Caco-2 (cell line): ENCODE data around the gene TTC23. TPM values are rescaled to one million over a fixed set of nuclear protein-coding genes. Genes with fewer than 3 reads are reported as not detected.

Source experiments
- BruUV-seq: library from RNA; stranded (reverse); fragments of 400-500 nt; replicated peaks from 2 replicates; lab custom pipeline; 2021; lab: Mats Ljungman, UMichigan
- CTCF ChIA-PET: fragments of 300-600 bp; sonication (Branson Sonifier 250); formaldehyde crosslinking; loops from one replicate; lab custom pipeline; 2022; ENCODE audit warnings: antibody characterized with exemption; lab: Charles Lee
- POLR2A ChIA-PET: fragments of 300-600 bp; sonication (Branson Sonifier 250); formaldehyde crosslinking; loops from one replicate; lab custom pipeline; 2022; ENCODE audit warnings: antibody characterized with exemption; lab: Charles Lee
- DNase-seq, 2 experiments: peaks; one replicate each; pipeline versions ENCODE4 v3.0.0 to v3.0.0-alpha.2; 2020 to 2022
- H3K27me3 ChIP-seq: replicated peaks from 2 replicates; pipeline ENCODE4 v1.6.0; 2011; ENCODE audit warnings: low read length; ENCODE audit not compliant: control insufficient read depth, insufficient read depth
- H3K36me3 ChIP-seq: 2 replicates; pipeline ENCODE4 v1.5.1; 2011; ENCODE audit warnings: low read length; ENCODE audit not compliant: control insufficient read depth, insufficient read depth
- H3K4me1 ChIP-seq: fragments of 250-450 bp; sonication (Bioruptor Pico); 2 replicates; pipeline ENCODE4 v1.5.1; 2020; ENCODE audit warnings: mild to moderate bottlenecking
- H3K4me3 ChIP-seq: 2 replicates; pipeline ENCODE4 v1.5.1; 2011; ENCODE audit warnings: low read depth, mild to moderate bottlenecking, control low read depth, low read length
- H3K9me3 ChIP-seq: fragments of 250-450 bp; sonication (Bioruptor Pico); 2 replicates; pipeline ENCODE4 v1.5.1; 2020; ENCODE audit warnings: mild to moderate bottlenecking, moderate library complexity
- H3K27ac Mint-ChIP-seq: one replicate; pipeline ENCODE4 v1.8.0; 2022; ENCODE audit warnings: mixed read lengths; ENCODE audit not compliant: unreplicated experiment
- H3K27me3 Mint-ChIP-seq: one replicate; pipeline ENCODE4 v1.8.0; 2022; ENCODE audit warnings: mixed read lengths; ENCODE audit not compliant: insufficient read depth, unreplicated experiment
- H3K36me3 Mint-ChIP-seq: one replicate; pipeline ENCODE4 v1.8.0; 2022; ENCODE audit warnings: mild to moderate bottlenecking, mixed read lengths; ENCODE audit not compliant: insufficient read depth, unreplicated experiment
- H3K4me1 Mint-ChIP-seq: one replicate; pipeline ENCODE4 v1.8.0; 2022; ENCODE audit warnings: low read depth, mixed read lengths; ENCODE audit not compliant: unreplicated experiment
- H3K4me3 Mint-ChIP-seq: one replicate; pipeline ENCODE4 v1.8.0; 2022; ENCODE audit warnings: mild to moderate bottlenecking, moderate library complexity, mixed read lengths; ENCODE audit not compliant: unreplicated experiment
- H3K9me3 Mint-ChIP-seq: one replicate; pipeline ENCODE4 v1.8.0; 2022; ENCODE audit warnings: mixed read lengths; ENCODE audit not compliant: unreplicated experiment
- CTCF ChIP-seq, 2 experiments: fragments of 200-600 bp in 1 of 2; IDR thresholded peaks; 1 replicate in 1 of 2; 2 replicates in 1 of 2; pipeline versions ENCODE4 v1.5.1 to v1.8.0; 2011 to 2022; ENCODE audit warnings: antibody characterized with exemption in 1 of 2, control low read depth in 1 of 2, inconsistent platforms in 1 of 2, low read depth in 1 of 2, low read length in 1 of 2, mild to moderate bottlenecking in 1 of 2, moderate library complexity in 1 of 2; ENCODE audit not compliant: insufficient read depth in 1 of 2, severe bottlenecking in 1 of 2, unreplicated experiment in 1 of 2
- intact Hi-C: fragments of 100-400 bp; cut with micrococcal nuclease; formaldehyde crosslinking; loops from one replicate; pipeline ENCODE4 v1.10.0; 2022; ENCODE audit not compliant: unreplicated experiment
- total RNA-seq: library from RNA; stranded (reverse); gene quantifications from 2 replicates; pipeline ENCODE4 v1.2.3, GENCODE V29; 2022

Gene TTC23
- total RNA-seq, 1 experiment from 2014 or later = 10.8 TPM

GRCh38 chr15:99291643-99292042 is 42.3 kb upstream of the TTC23 start:
- no peak for DNase-seq
- BruUV-seq = no TSS peak

GRCh38 chr15:99283717-99284116 is 34.3 kb upstream of the TTC23 start:
- no peaks in the 10 kb centered on the region for H3K9me3 ChIP-seq
- no peak overlapping the region for H3K4me3 ChIP-seq
- BruUV-seq = no TSS peak
- no peak for DNase-seq
- H3K36me3 Mint-ChIP-seq = no peaks in the 10 kb centered on the region
- no peak overlapping the region for H3K4me3 Mint-ChIP-seq
- CTCF ChIA-PET = no interaction called here
- no peaks in the 10 kb centered on the region for H3K4me1 Mint-ChIP-seq
- H3K27ac Mint-ChIP-seq = no peak overlapping the region
- H3K4me1 ChIP-seq = no peaks in the 10 kb centered on the region
- intact Hi-C loops = no loop called here
- H3K36me3 ChIP-seq = no peaks in the 10 kb centered on the region
- H3K27me3 Mint-ChIP-seq = no peaks in the 10 kb centered on the region
- POLR2A ChIA-PET = no interaction called here
- TF ChIP-seq CTCF (IDR thresholded peaks at IDR 0.05; ENCODE audit: insufficient read depth in 1 of 2, low read depth in 1 of 2, low read length in 1 of 2, severe bottlenecking in 1 of 2, unreplicated experiment in 1 of 2) = no peak
- H3K9me3 Mint-ChIP-seq = no peaks in the 10 kb centered on the region
- no peaks in the 10 kb centered on the region for H3K27me3 ChIP-seq

More at GRCh38 chr15:99291643-99292042, 42.3 kb upstream of the TTC23 start:
- intact Hi-C loops = no loop called here
- no peaks in the 10 kb centered on the region for H3K4me1 Mint-ChIP-seq
- Histone ChIP-seq H3K27me3 (no peaks in the 10 kb centered on the region), H3K4me1 (no peaks in the 10 kb centered on the region), H3K36me3 (no peaks in the 10 kb centered on the region; the same call in 1 of the 2 replicates), H3K9me3 (no peaks in the 10 kb centered on the region), H3K4me3 (no peak overlapping the region)
- H3K36me3 Mint-ChIP-seq = no peaks in the 10 kb centered on the region
- no peaks in the 10 kb centered on the region for H3K27me3 Mint-ChIP-seq
- no peak overlapping the region for H3K27ac Mint-ChIP-seq
- ChIA-PET POLR2A (no interaction called here), CTCF (no interaction called here)
- H3K4me3 Mint-ChIP-seq = no peak overlapping the region
- H3K9me3 Mint-ChIP-seq = peaks cover 17% of the 10 kb centered on the region
- TF ChIP-seq CTCF (IDR thresholded peaks at IDR 0.05; ENCODE audit: insufficient read depth in 1 of 2, low read depth in 1 of 2, low read length in 1 of 2, severe bottlenecking in 1 of 2, unreplicated experiment in 1 of 2) = no peak

- Histone ChIP-seq H3K4me1 (no peaks in the 10 kb centered on the region), H3K36me3 (no peaks in the 10 kb centered on the region), H3K27me3 (no peaks in the 10 kb centered on the region), H3K4me3 (no peak overlapping the region), H3K9me3 (no peaks in the 10 kb centered on the region)
- no peaks in the 10 kb centered on the region for H3K36me3 Mint-ChIP-seq
- intact Hi-C loops = no loop called here
- no peaks in the 10 kb centered on the region for H3K27me3 Mint-ChIP-seq
- no peak overlapping the region for H3K4me3 Mint-ChIP-seq
- TF ChIP-seq CTCF (IDR thresholded peaks at IDR 0.05; ENCODE audit: insufficient read depth in 1 of 2, low read depth in 1 of 2, low read length in 1 of 2, severe bottlenecking in 1 of 2, unreplicated experiment in 1 of 2) = no peak
- ChIA-PET POLR2A (no interaction called here), CTCF (interaction anchor here (1.2 kb wide), 1 partner anchor 422 kb away, joined by 5 read pairs; no protein-coding TSS in a partner anchor)
- no peak for DNase-seq
- H3K4me1 Mint-ChIP-seq = no peaks in the 10 kb centered on the region
- no peaks in the 10 kb centered on the region for H3K9me3 Mint-ChIP-seq
- BruUV-seq = no TSS peak
- no peak overlapping the region for H3K27ac Mint-ChIP-seq
These were observed 33.2 kb upstream of the TTC23 start for GRCh38 chr15:99282586-99282985.
